HepG2 (cell line): ENCODE results near the gene MARVELD3. TPM values are rescaled to one million over a fixed set of nuclear protein-coding genes. Genes with fewer than 3 reads are reported as not detected.
A peak's percentile ranks its signal among the peaks of the same experiment; 100 is the strongest.

Experiments
- AGO1 ChIP-seq: fragments of 200-400 bp; formaldehyde crosslinking; IDR thresholded peaks from 2 replicates; pipeline ENCODE4 v1.6.1; 2017; ENCODE audit warnings: mild to moderate bottlenecking, low read depth, low read length, moderate library complexity; ENCODE audit not compliant: poor library complexity, severe bottlenecking
- CENPT ChIP-seq: sonication (generic); formaldehyde crosslinking; IDR thresholded peaks from 2 replicates; pipeline ENCODE4 v1.8.0; 2022; ENCODE audit warnings: low read depth, mild to moderate bottlenecking, moderate library complexity, missing genetic modification reagents
- ISL2 ChIP-seq: sonication (generic); formaldehyde crosslinking; IDR thresholded peaks from 2 replicates; pipeline ENCODE4 v1.5.0; 2020; ENCODE audit warnings: missing genetic modification reagents
- KAT2B ChIP-seq: fragments of 150-350 bp; IDR thresholded peaks from 2 replicates; pipeline ENCODE4 v1.6.1; 2014; ENCODE audit warnings: low read depth, low read length, borderline replicate concordance
- KDM6A ChIP-seq: IDR thresholded peaks from 2 replicates; pipeline ENCODE4 v1.6.1; 2016; ENCODE audit warnings: low read depth
- KLF11 ChIP-seq: IDR thresholded peaks from 2 replicates; pipeline ENCODE4 v1.6.1; 2016; ENCODE audit warnings: missing compliant biosample characterization
- LRRFIP1 ChIP-seq: sonication (generic); formaldehyde crosslinking; conservative IDR thresholded peaks from 2 replicates; pipeline ENCODE4 v1.4.0; 2020; ENCODE audit warnings: missing genetic modification reagents
- MBD4 ChIP-seq: IDR thresholded peaks from 2 replicates; pipeline ENCODE4 v1.6.1; 2012; ENCODE audit warnings: low read length, inconsistent platforms, borderline replicate concordance
- MEF2D ChIP-seq: sonication (generic); formaldehyde crosslinking; IDR thresholded peaks from 2 replicates; pipeline ENCODE4 v1.5.1; 2020; ENCODE audit warnings: mild to moderate bottlenecking, missing genetic modification reagents
- MIER2 ChIP-seq: IDR thresholded peaks from 2 replicates; pipeline ENCODE4 v1.6.1; 2016; ENCODE audit warnings: missing biosample characterization, missing genetic modification reagents
- NFE2 ChIP-seq: sonication (generic); formaldehyde crosslinking; IDR thresholded peaks from 2 replicates; pipeline ENCODE4 v1.4.0; 2020; ENCODE audit warnings: missing genetic modification reagents
- PBX2 ChIP-seq: IDR thresholded peaks from 2 replicates; pipeline ENCODE4 v1.6.1; 2016; ENCODE audit warnings: control low read depth
- RNF219 ChIP-seq: sonication (generic); formaldehyde crosslinking; IDR thresholded peaks from 2 replicates; pipeline ENCODE4 v1.5.0; 2020; ENCODE audit warnings: mild to moderate bottlenecking, missing genetic modification reagents
- TP53 ChIP-seq: sonication (generic); formaldehyde crosslinking; conservative IDR thresholded peaks from 2 replicates; pipeline ENCODE4 v1.4.0; 2020; ENCODE audit warnings: missing genetic modification reagents
- ZMYM3 ChIP-seq: sonication (generic); formaldehyde crosslinking; IDR thresholded peaks from 2 replicates; pipeline ENCODE4 v1.5.1; 2020; ENCODE audit warnings: mild to moderate bottlenecking, missing genetic modification reagents
- ZNF225 ChIP-seq: sonication (generic); formaldehyde crosslinking; IDR thresholded peaks from 2 replicates; pipeline ENCODE4 v1.4.0; 2020; ENCODE audit warnings: mild to moderate bottlenecking, missing genetic modification reagents
- ZNF264 ChIP-seq: sonication (generic); formaldehyde crosslinking; IDR thresholded peaks from 2 replicates; pipeline ENCODE4 v1.4.0; 2020; ENCODE audit warnings: missing genetic modification reagents
- ZNF34 ChIP-seq: sonication (generic); formaldehyde crosslinking; IDR thresholded peaks from 2 replicates; pipeline ENCODE4 v1.4.0; 2020; ENCODE audit warnings: mild to moderate bottlenecking, missing genetic modification reagents, borderline replicate concordance
- ZSCAN20 ChIP-seq: sonication (generic); formaldehyde crosslinking; IDR thresholded peaks from 2 replicates; pipeline ENCODE4 v1.4.0; 2020; ENCODE audit warnings: missing genetic modification reagents, mild to moderate bottlenecking, borderline replicate concordance
- ZSCAN21 ChIP-seq: sonication (generic); formaldehyde crosslinking; IDR thresholded peaks from 2 replicates; pipeline ENCODE4 v1.8.0; 2022; ENCODE audit warnings: mild to moderate bottlenecking, missing genetic modification reagents, moderate library complexity, borderline replicate concordance
- ZSCAN22 ChIP-seq: sonication (generic); formaldehyde crosslinking; IDR thresholded peaks from 2 replicates; pipeline ENCODE4 v1.4.0; 2020; ENCODE audit warnings: mild to moderate bottlenecking, missing genetic modification reagents
- ZXDC ChIP-seq: sonication (generic); formaldehyde crosslinking; IDR thresholded peaks from 2 replicates; pipeline ENCODE4 v1.5.0; 2020; ENCODE audit warnings: mild to moderate bottlenecking, missing genetic modification reagents
- polyA plus RNA-seq, 8 experiments: library from polyadenylated mRNA; depleted of rRNA in 3 of 8; stranded (reverse) in 7 of 8; unstranded in 1 of 8; fragments of >200 nt; fragmentation: Illumina TruSeq in 4 of 8; extraction: Trizol in 4 of 8; gene quantifications; 2 replicates each; pipeline versions ENCODE4 v1.2.1 to v1.2.3, GENCODE V29; 2011 to 2016; ENCODE audit warnings: low read depth in 4 of 8, missing spikeins in 1 of 8, mixed read lengths in 1 of 8; ENCODE audit not compliant: insufficient read depth in 1 of 8
- total RNA-seq, 5 experiments: library from RNA; depleted of rRNA; stranded (reverse); fragments of >200 nt; fragmentation: Illumina TruSeq; extraction: Trizol; gene quantifications; 2 replicates each; pipeline ENCODE4 v1.2.3, GENCODE V29; 2016; ENCODE audit warnings: low read depth in 1 of 5
- TF ChIP-seq, protein P1 (sequence below): sonication (generic); formaldehyde crosslinking; IDR thresholded peaks from 2 replicates; pipeline ENCODE4 v1.9.0; 2021; ENCODE audit warnings: missing genetic modification reagents, mild to moderate bottlenecking, borderline replicate concordance

Gene MARVELD3
- total and polyA plus RNA-seq, 2 of the 13 experiments (the other 11 are each of a cell fraction or from before 2014, with no cell fraction given) = 4.8 to 5.6 TPM

DNA sequence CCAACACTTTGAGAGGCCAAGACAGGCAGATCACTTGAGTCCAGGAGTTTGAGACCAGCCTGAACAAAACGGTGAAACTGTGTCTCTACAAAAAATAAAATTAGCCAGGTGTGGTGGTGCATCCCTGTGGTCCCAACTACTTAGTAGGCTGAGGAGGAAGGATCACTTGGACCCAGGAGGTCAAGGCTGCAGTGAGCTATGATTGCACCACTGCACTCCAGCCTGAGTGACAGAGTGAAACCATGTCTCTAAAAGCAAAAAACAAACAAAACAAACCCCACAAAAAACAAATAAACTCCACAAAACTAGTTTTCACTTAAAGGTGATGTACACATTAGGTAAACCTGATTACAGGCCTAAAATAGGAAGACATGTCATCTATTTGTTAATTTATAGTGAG is 40.3 kb downstream of the MARVELD3 start (continued):
- TF ChIP-seq ZNF264 (0 out of 2 replicates have a peak, but pooled peaks have one; percentile 14), ZNF34 (CRISPR knock-in tag) (no peak), TP53 (CRISPR knock-in tag) (no peak), MIER2 (no peak), RNF219 (no peak), MBD4 (no peak), ZSCAN22 (CRISPR knock-in tag) (no peak), ZSCAN21 (CRISPR knock-in tag) (no peak), ZMYM3 (CRISPR knock-in tag) (no peak), PBX2 (CRISPR knock-in tag) (peak; percentile 56; the same call in 1 of the 2 replicates), KAT2B (no peak), CENPT (CRISPR knock-in tag) (no peak), ISL2 (CRISPR knock-in tag) (0 out of 2 replicates have a peak, but pooled peaks have one; percentile 2), KDM6A (no peak), LRRFIP1 (CRISPR knock-in tag) (no peak), ZXDC (CRISPR knock-in tag) (no peak), ZSCAN20 (no peak), AGO1 (no peak), MEF2D (CRISPR knock-in tag) (no peak), NFE2 (CRISPR knock-in tag) (no peak), ZNF225 (CRISPR knock-in tag) (no peak), KLF11 (no peak)
- TF ChIP-seq, protein P1, sequence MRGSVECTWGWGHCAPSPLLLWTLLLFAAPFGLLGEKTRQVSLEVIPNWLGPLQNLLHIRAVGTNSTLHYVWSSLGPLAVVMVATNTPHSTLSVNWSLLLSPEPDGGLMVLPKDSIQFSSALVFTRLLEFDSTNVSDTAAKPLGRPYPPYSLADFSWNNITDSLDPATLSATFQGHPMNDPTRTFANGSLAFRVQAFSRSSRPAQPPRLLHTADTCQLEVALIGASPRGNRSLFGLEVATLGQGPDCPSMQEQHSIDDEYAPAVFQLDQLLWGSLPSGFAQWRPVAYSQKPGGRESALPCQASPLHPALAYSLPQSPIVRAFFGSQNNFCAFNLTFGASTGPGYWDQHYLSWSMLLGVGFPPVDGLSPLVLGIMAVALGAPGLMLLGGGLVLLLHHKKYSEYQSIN (CRISPR knock-in tag) = no peak
